ENCODE measurements around the gene OR52K2.

GRCh38 chr11:4460151-4460550 lies 11.1 kb downstream of the OR52K2 start:
- TF ChIP-seq CTCF (conservative IDR thresholded peaks at IDR 0.05; ENCODE audit: low read depth in 2 of 2) (no peak), CREB1 (CRISPR knock-in tag; IDR thresholded peaks at IDR 0.05; ENCODE audit: low read depth) (no peak), EZH2 (IDR thresholded peaks at IDR 0.05; ENCODE audit: low read depth, unreplicated experiment) (no peak), NANOG (IDR thresholded peaks at IDR 0.05; ENCODE audit: borderline replicate concordance) (no peak), ETS1 (IDR thresholded peaks at IDR 0.05) (no peak), ZNF331 (CRISPR knock-in tag; IDR thresholded peaks at IDR 0.05; ENCODE audit: low read depth) (no peak), JUNB (IDR thresholded peaks at IDR 0.05; ENCODE audit: unreplicated experiment) (no peak), REST (IDR thresholded peaks at IDR 0.05; ENCODE audit: unreplicated experiment) (no peak), POLR2AphosphoS5 (IDR thresholded peaks at IDR 0.05; ENCODE audit: low read depth) (no peak), EZH2phosphoT487 (IDR thresholded peaks at IDR 0.05; ENCODE audit: unreplicated experiment) (no peak), ZNF114 (CRISPR knock-in tag; IDR thresholded peaks at IDR 0.05) (no peak), STAT1 (IDR thresholded peaks at IDR 0.05; ENCODE audit: unreplicated experiment) (no peak), ZNF462 (CRISPR knock-in tag; IDR thresholded peaks at IDR 0.05) (no peak)

Data from GM23338 (cell line).